HEK293 (cell line): ENCODE results near the gene SYDE1.

ENCODE experiments used
- CTCF ChIA-PET: fragments of 350-600 bp; formaldehyde crosslinking; extraction: SDS; loops from one replicate; lab custom pipeline; 2021; ENCODE audit warnings: antibody characterized with exemption; lab: Yijun Ruan, JAX
- POLR2A ChIA-PET: fragments of 300-600 bp; formaldehyde crosslinking; extraction: SDS; loops from one replicate; lab custom pipeline; 2020; ENCODE audit warnings: antibody characterized with exemption, inconsistent platforms; lab: Yijun Ruan, JAX
- H3K27ac ChIP-seq: fragments of 200-500 bp; sonication (Bioruptor generic); 2 replicates; pipeline ENCODE4 v1.5.1; 2014; ENCODE audit warnings: low read depth, low read length, control low read depth, inconsistent platforms; ENCODE audit errors: extremely low read depth
- H3K36me3 ChIP-seq, 2 experiments: fragments of 200-500 bp in 1 of 2; sonication (Bioruptor generic) in 1 of 2; 1 replicate in 1 of 2; 2 replicates in 1 of 2; pipeline ENCODE4 v1.5.1; 2014 to 2017; ENCODE audit warnings: inconsistent platforms in 2 of 2, low read length in 2 of 2; ENCODE audit not compliant: control insufficient read depth in 2 of 2, insufficient read depth in 1 of 2
- H3K4me1 ChIP-seq: fragments of 200-500 bp; sonication (Bioruptor generic); 2 replicates; pipeline ENCODE4 v1.5.1; 2014; ENCODE audit warnings: mild to moderate bottlenecking, low read length, inconsistent platforms; ENCODE audit not compliant: control insufficient read depth, insufficient read depth
- H3K4me3 ChIP-seq: 2 replicates; pipeline ENCODE4 v1.5.1; 2011; ENCODE audit warnings: low read depth, mild to moderate bottlenecking, control low read depth, low read length, moderate library complexity
- H3K9me3 ChIP-seq: fragments of 200-500 bp; sonication (Bioruptor generic); 2 replicates; pipeline ENCODE4 v1.5.1; 2014; ENCODE audit warnings: low read depth, low read length, inconsistent platforms; ENCODE audit not compliant: control insufficient read depth, insufficient read depth
- INSM2 ChIP-seq: fragments of 450-650 bp; formaldehyde crosslinking; IDR thresholded peaks from 2 replicates; pipeline ENCODE4 v1.5.1; 2016; ENCODE audit warnings: missing biosample characterization, missing genetic modification characterization
- KLF17 ChIP-seq: fragments of 450-650 bp; formaldehyde crosslinking; IDR thresholded peaks from 2 replicates; pipeline ENCODE4 v1.5.1; 2016; ENCODE audit warnings: missing biosample characterization, missing genetic modification characterization
- PRDM2 ChIP-seq: fragments of 450-650 bp; formaldehyde crosslinking; IDR thresholded peaks from 2 replicates; pipeline ENCODE4 v1.5.1; 2016; ENCODE audit warnings: missing biosample characterization, missing genetic modification characterization, borderline replicate concordance
- SP7 ChIP-seq: fragments of 450-650 bp; formaldehyde crosslinking; IDR thresholded peaks from 2 replicates; pipeline ENCODE4 v1.5.1; 2016; ENCODE audit warnings: missing biosample characterization, missing genetic modification characterization
- ZBTB1 ChIP-seq: fragments of 450-650 bp; formaldehyde crosslinking; IDR thresholded peaks from 2 replicates; pipeline ENCODE4 v1.5.1; 2016; ENCODE audit warnings: missing biosample characterization, missing genetic modification characterization
- ZFP69B ChIP-seq: fragments of 450-650 bp; formaldehyde crosslinking; IDR thresholded peaks from 2 replicates; pipeline ENCODE4 v1.5.1; 2016; ENCODE audit warnings: missing biosample characterization, missing genetic modification characterization
- ZNF16 ChIP-seq: fragments of 450-650 bp; formaldehyde crosslinking; IDR thresholded peaks from 2 replicates; pipeline ENCODE4 v1.5.1; 2016; ENCODE audit warnings: low read depth, missing biosample characterization, missing genetic modification characterization
- ZNF175 ChIP-seq: fragments of 450-650 bp; formaldehyde crosslinking; IDR thresholded peaks from 2 replicates; pipeline ENCODE4 v1.5.1; 2016; ENCODE audit warnings: missing biosample characterization, missing genetic modification characterization
- ZNF19 ChIP-seq: fragments of 450-650 bp; formaldehyde crosslinking; IDR thresholded peaks from 2 replicates; pipeline ENCODE4; 2016; ENCODE audit warnings: missing biosample characterization, missing genetic modification characterization, low read depth
- ZNF214 ChIP-seq: fragments of 450-650 bp; formaldehyde crosslinking; IDR thresholded peaks from 2 replicates; pipeline ENCODE4 v1.5.1; 2017; ENCODE audit warnings: missing biosample characterization, mild to moderate bottlenecking, missing genetic modification characterization, borderline replicate concordance
- ZNF404 ChIP-seq: fragments of 450-650 bp; formaldehyde crosslinking; IDR thresholded peaks from 2 replicates; pipeline ENCODE4 v1.5.1; 2017; ENCODE audit warnings: missing biosample characterization, missing genetic modification characterization
- ZNF555 ChIP-seq: fragments of 450-650 bp; formaldehyde crosslinking; conservative IDR thresholded peaks from 2 replicates; pipeline ENCODE4 v1.5.1; 2017; ENCODE audit warnings: missing biosample characterization, mild to moderate bottlenecking, missing genetic modification characterization, inconsistent platforms
- ZNF558 ChIP-seq: fragments of 450-650 bp; formaldehyde crosslinking; IDR thresholded peaks from 2 replicates; pipeline ENCODE4 v1.5.1; 2016; ENCODE audit warnings: missing biosample characterization, missing genetic modification characterization
- ZNF660 ChIP-seq: fragments of 450-650 bp; IDR thresholded peaks from 2 replicates; pipeline ENCODE4 v1.5.1; 2018; ENCODE audit warnings: missing biosample characterization, mild to moderate bottlenecking, missing genetic modification characterization
- ZNF677 ChIP-seq: fragments of 450-650 bp; IDR thresholded peaks from 2 replicates; pipeline ENCODE4 v1.5.0; 2018; ENCODE audit warnings: missing biosample characterization, mild to moderate bottlenecking, missing genetic modification characterization, moderate library complexity
- TF ChIP-seq, protein P1 (sequence below): fragments of 450-650 bp; formaldehyde crosslinking; IDR thresholded peaks from 2 replicates; pipeline ENCODE4 v1.5.1; 2016; ENCODE audit warnings: missing biosample characterization, missing genetic modification characterization, borderline replicate concordance
- TF ChIP-seq, protein P2 (sequence below): fragments of 450-650 bp; formaldehyde crosslinking; optimal IDR thresholded peaks from 2 replicates; pipeline ENCODE3; 2016; ENCODE audit warnings: missing biosample characterization, mild to moderate bottlenecking, missing genetic modification characterization

SYDE1 gene

DNA sequence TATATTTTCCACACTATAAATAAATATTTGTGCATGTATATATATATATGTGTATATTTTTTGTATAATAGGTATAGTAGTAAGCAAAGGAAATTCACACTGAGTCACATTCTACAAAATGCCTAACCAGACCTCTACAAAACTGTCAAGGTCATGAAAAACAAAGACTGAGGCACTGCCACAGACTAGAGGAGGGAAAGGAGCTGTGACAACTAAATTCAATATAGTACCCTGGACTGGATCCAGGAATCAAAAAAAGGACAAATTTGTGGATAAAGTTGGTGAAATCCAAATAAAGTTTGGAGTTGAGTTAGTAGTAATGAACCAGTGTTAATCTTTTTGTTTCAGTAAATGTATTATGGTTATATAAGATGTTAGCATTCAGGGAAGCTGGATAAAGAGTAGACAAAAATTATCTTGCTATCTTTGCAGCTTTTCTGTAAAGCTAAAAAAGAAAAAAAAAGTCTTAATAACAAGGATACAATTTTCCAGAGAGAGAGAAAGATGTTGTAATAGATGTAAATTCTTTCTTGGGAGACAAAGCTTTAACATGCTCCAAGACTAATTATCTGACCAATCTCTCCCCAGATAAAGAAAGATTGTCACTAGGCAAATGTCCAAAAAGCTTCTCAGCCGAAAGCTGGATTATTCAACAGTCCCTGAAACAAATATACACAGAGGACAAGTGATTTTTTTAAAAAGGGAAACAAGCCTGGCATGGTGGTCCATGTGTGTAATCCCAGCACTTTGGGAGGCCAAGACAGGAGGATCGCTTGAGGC lies 19.1 kb downstream of the SYDE1 start (continued):
- no peak for TF ChIP-seq PRDM2 (tag by site-specific recombination)

GRCh38 chr19:15128162-15128770 lies 21.1 kb downstream of the SYDE1 start:
- Histone ChIP-seq H3K4me3 (no peak overlapping the region), H3K9me3 (no peaks in the 10 kb centered on the region), H3K4me1 (no peaks in the 10 kb centered on the region; the same call in 1 of the 2 replicates), H3K27ac (no peak overlapping the region), H3K36me3 (peaks cover 0 to under 1% of the 10 kb centered on the region in 2 experiments; a peak in 1 of 3 replicates)
- TF ChIP-seq ZNF16 (tag by site-specific recombination) (no peak), ZNF19 (tag by site-specific recombination) (no peak), ZNF175 (tag by site-specific recombination) (no peak), ZNF677 (tag by site-specific recombination) (no peak), ZNF214 (no peak), KLF17 (tag by site-specific recombination) (no peak), ZNF404 (tag by site-specific recombination) (no peak), ZNF558 (tag by site-specific recombination) (no peak), SP7 (tag by site-specific recombination) (no peak), ZNF660 (tag by site-specific recombination) (no peak), ZNF555 (tag by site-specific recombination) (no peak), ZFP69B (tag by site-specific recombination) (no peak), INSM2 (tag by site-specific recombination) (no peak), ZBTB1 (tag by site-specific recombination) (no peak)
- TF ChIP-seq, protein P1, sequence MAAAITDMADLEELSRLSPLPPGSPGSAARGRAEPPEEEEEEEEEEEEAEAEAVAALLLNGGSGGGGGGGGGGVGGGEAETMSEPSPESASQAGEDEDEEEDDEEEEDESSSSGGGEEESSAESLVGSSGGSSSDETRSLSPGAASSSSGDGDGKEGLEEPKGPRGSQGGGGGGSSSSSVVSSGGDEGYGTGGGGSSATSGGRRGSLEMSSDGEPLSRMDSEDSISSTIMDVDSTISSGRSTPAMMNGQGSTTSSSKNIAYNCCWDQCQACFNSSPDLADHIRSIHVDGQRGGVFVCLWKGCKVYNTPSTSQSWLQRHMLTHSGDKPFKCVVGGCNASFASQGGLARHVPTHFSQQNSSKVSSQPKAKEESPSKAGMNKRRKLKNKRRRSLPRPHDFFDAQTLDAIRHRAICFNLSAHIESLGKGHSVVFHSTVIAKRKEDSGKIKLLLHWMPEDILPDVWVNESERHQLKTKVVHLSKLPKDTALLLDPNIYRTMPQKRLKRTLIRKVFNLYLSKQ, result no peak
- TF ChIP-seq, protein P2, sequence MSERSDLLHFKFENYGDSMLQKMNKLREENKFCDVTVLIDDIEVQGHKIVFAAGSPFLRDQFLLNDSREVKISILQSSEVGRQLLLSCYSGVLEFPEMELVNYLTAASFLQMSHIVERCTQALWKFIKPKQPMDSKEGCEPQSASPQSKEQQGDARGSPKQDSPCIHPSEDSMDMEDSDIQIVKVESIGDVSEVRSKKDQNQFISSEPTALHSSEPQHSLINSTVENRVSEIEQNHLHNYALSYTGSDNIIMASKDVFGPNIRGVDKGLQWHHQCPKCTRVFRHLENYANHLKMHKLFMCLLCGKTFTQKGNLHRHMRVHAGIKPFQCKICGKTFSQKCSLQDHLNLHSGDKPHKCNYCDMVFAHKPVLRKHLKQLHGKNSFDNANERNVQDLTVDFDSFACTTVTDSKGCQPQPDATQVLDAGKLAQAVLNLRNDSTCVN (tag by site-specific recombination), result no peak
- ChIA-PET CTCF (interaction anchor here (0.7 to 0.9 kb wide), 2 partner anchors 8 to 37 kb away, joined by 3 to 4 read pairs; no protein-coding TSS in a partner anchor), POLR2A (no interaction called here)
